Forelimb muscle (tissue), 1 donor: ENCODE data around the gene LRRC1. TPM values are rescaled to one million over a fixed set of nuclear protein-coding genes. Genes with fewer than 3 reads are reported as not detected.

Experiments used
- DNase-seq: peaks from one replicate; pipeline ENCODE4 v3.0.0-alpha.2; 2013; ENCODE audit warnings: low read depth
- polyA plus RNA-seq: library from polyadenylated mRNA; unstranded; fragments of 120-200 nt; gene quantifications from one replicate; pipeline ENCODE4 v1.2.1, GENCODE V29; 2013; ENCODE audit not compliant: insufficient read length

The LRRC1 gene
- polyA plus RNA-seq, 1 donor: 7.5 TPM

DNA sequence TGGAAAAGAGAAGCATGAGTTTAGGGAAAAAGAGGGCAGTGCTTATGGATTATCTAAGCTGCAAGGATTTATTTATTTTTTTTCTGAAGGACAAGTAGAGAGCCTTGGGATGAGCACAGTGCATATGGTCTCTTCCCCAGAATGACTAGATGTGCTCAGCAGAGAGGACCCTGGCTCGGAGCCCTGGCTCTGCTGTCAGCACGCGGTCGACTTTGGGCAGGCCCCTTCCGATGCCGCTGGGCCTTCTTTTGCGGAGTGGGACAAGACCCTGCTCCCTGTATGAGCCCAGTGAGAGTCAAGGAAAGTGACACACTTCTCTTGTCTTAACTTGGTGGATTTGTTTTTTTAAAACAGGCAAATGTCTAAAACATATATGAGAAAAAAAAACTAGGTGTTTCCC lies 51.4 kb downstream of the LRRC1 start:
- DNase-seq: no peak

DNA sequence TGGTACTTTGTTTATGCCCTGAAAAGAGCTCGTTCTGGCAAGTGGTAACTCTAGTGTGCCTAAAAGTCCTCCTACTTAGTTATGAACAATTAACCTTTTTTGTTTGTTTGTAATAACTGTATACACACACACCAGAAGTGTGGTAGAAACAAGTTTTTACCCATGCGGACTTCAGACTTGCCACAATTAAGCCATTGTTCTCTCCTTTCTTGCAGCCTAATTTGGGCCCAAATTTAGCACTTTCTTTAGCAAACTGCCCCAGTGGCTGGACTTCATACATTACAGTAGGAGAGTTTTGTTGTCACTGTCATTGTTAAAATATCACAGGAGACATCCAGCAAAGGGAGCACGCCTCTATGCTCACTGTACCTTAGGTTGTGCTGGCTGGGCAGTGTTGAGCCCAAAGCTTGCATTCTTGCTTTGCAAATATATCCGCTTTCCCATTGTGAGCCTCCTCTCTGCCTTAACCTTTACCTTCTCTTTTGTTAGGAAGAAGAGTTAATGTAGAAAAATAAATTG lies 53.0 kb downstream of the LRRC1 start:
- no peak for DNase-seq

DNA sequence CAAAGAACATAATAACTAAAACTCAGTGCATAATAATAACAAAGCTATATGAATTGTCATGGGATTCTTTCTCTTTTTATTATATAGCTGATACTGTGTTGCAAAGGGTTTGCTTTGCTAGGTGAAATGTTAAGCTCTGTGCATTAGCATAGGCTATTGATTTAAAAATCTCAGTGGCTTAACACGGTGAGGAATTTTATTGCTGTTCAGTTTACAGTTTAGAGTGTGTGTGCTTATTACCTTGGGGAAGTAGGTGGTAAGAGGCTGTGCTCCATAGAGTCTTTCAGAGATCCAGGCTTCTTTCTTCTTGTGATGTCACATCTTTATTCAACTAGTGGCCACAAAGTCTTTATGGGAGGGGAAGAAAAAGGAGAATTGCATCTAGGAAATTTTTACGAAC lies 55.7 kb downstream of the LRRC1 start:
- no peak for DNase-seq

DNA sequence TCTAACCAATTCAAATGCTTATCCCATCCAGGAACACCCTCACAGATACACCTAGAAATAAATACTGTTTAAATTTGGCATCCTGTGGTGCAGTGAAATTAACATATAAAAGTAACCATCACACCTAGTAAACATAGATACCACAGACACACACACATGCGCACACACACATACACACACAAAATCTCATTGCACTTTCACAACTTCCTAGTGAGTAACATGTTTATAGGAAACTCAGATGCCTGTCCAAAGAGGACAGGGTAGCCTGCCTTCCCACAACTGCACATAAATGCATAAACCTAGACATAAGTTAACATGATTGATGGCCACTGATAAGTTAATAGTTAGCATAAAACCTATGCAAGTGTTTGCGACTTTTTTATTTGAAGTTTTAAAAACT lies 56.8 kb downstream of the LRRC1 start:
- DNase-seq: no peak

DNA sequence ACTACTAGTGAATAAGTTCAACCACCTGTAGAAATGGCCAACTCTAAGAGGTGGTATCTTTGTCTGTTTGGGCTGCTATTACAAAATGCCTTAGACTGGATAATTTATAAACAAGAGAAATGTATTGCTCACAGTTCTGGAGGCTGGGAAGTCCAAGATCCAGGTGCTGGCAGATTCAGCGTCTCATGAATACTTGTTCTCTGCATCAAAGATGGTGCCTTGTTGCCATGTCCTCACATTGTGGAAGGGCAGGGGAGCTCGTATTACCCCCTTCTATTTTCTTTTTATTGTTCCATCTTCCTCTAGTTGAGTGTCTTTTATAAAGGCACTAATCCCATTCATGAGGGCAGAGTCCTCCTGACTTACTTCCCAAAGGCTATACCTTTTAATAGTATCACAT lies 58.0 kb downstream of the LRRC1 start:
- DNase-seq: no peak

DNA sequence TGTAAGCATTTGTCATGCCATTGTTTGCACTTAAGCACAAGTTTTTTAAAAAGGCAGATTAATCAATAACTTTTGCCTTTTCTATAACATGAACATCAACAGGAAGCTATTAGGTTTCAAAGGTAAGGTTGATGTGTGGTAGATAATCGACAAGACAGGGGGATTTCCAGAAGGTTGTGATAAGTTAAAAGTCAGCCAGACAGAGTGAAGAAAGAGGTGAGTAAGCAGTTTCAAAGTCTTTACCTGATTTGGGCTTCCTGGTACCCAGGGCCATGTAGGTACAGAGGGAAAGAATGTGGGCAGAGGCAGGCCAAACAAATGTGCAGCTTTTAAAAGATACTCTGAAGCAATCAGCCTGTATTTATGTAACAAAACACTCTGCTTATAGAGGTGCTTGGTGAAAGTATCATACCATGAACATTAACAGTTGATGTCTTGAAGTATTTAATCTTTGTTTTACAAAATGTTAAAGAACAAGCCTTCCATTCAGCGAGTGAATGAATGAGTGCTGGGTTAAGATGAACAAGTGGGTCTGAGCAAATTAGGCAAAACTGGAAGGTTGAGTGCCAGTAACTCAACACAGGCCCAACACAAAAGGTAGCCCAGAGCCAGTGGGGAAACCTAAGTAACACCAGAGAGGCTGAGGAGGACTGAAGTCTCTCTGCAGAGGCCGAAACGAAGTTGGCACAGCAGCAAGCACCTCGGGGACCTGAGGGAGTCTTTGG lies 60.2 kb downstream of the LRRC1 start:
- DNase-seq: no peak

DNA sequence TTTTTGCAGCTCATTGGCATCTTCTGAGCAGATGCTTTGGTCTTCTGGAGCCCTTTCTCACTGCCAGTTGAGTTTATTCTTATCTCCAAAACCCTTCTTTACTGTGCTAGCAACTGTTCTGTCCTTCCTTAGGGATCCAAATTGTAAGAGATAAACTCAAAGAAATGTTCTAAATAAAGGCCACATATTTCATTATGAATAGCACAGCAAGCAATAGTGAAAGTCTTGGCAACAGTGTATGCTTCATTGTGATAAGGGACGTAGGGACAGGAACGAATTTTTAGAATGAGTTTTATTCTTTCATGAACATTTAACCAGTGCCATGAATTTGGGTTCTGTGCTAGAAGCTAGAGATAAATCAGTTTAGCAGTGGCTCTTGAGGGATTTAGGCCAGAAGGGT lies 61.1 kb downstream of the LRRC1 start:
- no peak for DNase-seq

DNA sequence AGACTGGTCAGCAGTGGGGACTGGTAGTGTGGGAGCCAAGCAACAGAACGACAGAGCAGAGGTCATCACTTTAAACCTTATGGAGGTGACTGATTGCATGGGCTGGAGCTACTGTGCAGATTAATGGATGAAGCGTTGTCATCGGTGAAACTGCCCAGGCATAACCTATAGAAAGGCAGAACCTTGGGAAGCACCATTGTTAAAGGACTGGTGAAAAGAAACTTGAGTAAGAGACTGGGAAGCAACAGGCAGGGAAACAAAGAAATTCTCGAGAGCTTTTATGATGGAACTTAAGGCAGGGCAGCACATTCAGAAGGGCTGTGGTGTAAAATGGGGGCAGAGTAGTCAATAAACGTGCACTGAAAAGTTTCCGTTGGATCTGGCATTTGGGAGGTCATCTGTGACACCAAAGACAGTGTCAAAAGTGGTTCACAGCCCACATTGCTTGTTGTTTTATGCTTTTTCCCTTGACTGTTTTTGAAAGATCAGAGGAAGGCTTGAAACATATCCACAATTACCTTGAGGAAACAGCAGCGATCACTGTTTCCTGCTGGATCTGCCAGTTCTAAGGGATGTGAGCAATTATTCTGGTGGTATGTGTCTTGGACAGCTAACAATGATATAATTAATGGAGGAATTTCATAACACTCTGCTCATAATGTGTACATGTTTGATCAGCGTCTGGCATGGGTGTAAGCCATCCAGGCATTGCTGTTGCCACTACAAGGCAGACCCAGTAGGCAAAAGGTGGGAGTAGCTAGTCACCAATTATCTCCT lies 62.7 kb downstream of the LRRC1 start:
- DNase-seq: no peak

DNA sequence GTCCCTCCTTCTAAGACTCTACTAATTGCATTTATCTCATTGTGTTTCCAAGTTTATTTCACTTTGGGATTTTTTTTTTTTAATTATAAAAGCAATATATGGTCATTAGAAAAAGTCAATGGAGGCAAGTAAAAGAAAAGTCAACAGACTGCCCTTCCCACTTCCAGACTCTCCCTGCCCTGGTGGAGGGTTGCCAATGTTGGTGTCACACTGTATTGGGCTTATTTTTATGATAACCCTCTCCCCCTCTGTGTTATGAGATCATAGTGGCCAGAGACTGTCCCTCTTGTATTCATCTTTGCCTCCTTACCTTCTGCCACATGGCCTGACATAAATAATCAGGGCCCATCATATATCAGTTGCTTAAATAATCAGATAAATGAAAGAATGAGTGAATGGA lies 63.4 kb downstream of the LRRC1 start:
- no peak for DNase-seq

DNA sequence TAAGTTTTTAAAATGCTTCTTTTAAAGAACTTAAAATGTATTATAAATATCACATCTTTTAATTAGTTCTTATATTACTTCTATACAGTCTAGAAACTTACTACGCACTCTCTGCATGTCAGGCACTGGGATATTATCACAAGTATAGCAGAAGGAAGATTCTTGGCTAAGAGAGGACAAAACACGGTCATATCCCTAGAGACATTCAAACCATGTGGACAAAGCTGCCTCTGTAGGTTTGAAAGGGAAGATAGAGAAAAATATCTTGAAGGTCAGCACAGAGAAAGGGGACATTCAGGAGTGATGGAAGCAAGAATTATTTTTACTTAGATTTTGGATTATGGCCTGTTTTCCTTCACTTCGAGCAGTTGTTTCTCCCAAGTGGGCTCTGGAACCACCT lies 64.1 kb downstream of the LRRC1 start:
- DNase-seq: no peak

DNA sequence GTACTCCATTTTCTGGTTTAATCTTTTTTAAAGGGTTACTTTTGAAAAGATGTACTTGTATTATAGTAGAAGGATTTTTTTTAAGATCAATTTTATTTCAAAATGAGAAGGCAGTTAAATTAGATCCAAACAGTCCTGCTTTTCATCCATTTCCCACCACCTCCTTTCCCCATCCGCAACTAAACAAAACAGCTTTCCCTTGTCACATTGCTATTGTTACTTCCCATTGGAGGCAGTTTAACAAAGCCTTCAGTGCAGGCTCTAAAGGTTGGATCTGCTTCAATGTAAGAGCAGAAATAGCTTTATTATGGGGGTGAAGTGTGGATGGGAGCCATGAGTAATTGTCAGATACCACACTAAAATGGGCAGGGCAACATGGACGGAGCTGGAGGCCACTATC lies 65.7 kb downstream of the LRRC1 start:
- DNase-seq: no peak

DNA sequence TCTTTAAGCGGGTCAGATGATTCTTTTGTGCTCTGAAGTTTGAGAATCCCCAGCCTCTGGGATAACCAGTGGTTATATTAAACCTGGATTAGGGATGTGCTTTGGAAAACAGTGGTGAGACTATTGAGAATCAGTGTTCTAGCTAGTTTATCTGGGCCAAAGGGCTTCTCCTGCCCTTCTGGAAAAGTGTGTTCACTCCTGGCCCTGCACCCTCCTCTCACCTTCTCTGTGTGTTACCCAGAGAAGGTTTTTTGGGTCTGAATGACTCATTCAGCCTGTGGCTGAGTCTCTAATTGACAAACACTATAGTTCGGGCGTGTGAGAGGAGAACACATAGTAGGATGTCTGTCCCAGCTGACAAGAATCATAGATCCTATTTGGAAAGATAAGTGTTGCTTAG lies 66.7 kb downstream of the LRRC1 start:
- no peak for DNase-seq

DNA sequence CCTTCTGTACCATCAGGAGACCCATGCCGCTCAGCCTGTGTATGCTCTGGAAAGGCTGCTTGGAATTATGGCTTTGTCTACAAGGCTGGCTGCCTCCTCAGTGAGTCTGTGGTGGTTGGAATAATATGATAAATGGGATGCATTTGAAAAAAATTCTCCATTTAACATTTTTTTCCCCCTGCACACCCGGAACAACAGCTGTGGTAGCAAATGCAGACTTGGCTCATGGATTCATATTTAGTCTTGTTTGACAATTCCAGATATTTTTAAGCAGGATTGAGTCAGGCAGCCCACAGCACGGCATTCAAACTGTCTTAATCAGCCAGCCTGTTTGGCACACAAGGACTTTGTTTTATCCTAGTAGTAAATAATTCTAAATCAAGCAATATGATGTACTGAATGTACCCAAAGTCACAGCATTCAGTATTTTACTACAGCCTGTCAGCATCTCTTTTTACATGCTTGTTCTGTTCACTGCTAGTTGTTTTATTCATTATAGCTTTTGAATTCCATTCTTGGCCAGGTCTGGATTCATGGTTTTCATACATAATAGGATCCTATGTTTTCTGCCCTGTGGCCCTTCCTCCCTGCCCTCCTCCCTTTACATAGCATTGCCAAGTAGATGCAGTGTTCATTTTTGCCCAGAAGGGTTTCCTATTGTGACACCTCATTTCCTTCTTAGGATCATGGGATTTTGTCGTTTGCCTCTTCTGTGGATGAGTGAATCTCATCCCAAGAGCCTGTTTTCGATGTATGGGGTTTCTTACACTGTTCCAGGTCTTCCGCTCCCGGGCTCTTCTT lies 68.1 kb downstream of the LRRC1 start:
- peak; percentile 25 for DNase-seq

DNA sequence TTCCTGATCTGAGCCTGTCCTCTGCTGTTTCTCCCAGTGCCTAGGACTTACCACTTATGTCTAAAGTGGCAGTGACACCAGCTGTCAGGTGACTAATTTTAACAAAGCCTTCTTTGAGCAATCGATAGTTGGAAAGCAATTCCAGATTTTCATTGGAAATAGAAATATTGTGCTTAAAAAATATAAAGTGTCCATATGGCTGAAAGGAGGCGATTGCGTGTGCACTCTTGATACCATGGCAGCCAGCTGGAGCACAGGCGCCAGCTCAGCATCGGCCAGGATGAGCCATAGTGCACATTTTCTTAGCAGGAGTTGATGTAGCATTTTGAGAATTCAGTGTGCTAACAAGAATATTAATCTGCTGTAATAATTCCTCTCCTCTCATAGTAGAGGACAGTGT lies 70.0 kb downstream of the LRRC1 start:
- DNase-seq: no peak

DNA sequence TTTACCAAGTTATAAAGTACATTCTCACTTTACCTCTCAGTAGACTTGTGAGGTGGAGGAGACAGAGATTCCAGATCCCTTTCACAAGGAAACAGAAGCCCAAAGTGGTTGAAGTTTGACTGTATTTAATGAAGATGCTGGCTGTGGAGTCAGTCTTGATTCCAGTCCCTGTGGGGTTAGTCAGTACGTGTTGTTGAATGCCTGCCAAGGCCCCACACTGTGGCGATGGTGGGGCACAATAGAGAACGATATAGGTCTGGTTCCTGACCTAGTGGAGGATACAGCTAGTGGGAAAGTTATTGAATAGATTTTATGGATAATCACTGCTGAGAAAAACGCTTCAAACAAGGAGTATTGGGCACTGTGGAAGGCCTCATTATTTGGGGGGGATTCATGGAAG lies 71.4 kb downstream of the LRRC1 start:
- DNase-seq: no peak

DNA sequence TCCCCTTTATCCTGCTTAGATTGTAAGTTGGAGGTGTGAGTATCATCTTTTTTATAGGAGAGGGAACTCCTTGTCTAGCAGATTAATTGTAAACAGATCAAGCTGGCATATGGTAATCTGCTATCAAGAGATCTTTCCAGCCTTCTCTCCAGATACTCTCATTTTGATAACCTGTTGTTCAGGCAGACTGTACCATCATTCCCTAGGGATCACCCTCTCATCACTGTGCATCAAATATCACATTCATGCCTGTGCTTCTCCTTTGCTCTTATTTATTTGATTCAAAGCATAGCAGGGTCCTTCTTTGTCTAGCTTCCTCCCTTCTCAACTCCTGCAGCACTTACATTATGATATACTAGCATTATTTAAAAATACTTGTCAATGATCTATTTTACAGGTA lies 73.8 kb downstream of the LRRC1 start:
- no peak for DNase-seq

DNA sequence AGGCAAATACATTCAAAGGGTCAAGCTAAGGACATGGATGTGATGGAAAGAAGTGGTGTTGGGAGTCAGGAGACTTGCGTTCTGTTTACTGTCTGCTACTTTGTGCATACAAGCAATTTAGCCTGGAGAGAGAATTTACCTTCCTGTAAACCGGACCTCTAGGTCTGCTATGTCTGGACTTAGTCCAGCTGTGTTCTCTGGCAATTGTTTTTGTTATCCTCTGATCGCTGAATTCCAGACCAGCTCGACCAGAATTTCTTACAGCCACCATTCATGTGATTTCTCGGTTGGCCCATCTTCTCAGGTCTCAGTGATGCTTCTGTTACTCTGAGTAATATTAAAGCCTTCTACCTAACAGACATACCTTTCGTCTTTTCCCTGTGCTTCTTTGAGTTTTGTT lies 75.2 kb downstream of the LRRC1 start:
- no peak for DNase-seq

DNA sequence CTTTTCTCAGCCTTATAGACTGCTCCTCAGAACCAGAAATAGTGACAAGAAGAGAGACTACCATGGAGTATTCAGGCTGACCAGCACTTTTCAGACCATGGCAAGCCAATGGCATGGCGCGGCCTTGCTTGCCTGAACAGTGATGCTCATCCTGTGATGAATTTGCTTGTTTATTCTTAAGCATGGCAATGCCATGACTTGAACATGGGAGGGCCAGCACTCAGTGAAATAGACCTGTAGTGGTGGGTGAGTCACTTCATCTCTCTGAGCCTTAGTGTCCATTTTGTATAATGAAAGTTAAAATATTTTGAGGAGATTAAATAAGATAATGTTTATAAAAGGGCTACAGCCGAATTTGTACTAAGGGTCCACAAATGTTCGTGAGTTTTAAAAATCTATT lies 79.1 kb downstream of the LRRC1 start:
- no peak for DNase-seq

DNA sequence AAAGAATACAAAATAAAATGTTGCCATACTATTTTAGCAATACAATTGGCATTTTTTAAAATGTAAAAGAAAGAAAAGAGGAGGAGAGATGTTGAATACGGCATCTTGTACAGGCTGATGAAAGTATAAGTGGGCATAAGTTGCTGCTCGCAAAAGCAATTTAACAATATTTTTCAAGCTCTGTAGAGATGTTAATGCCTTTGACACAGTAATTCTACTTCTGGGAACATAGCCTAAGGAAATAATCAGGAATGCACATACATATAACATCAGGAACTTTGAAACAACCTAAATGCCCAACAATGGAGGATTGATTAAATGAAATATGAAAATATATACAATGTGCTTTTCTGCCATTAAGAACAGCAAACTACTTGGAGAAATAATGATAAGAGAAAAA lies 80.2 kb downstream of the LRRC1 start:
- no peak for DNase-seq

DNA sequence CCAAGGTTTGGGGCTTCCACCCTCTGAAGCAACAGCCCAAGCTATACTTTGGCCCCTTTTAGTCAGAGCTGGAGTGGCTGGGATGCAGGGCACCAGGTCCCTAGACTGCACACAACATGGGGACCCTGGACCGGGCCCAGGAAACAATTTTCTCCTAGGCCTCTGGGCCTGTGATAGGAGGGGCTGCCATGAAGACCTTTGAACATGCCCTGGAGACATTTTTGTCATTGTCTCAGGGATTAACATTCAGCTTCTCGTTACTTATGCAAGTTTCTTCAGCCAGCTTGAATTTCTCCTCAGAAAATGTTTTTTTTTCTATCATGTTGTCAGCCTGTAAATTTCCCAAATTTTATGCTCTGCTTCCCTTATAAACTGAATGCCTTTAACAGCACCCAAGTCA lies 82.3 kb downstream of the LRRC1 start:
- DNase-seq: no peak

DNA sequence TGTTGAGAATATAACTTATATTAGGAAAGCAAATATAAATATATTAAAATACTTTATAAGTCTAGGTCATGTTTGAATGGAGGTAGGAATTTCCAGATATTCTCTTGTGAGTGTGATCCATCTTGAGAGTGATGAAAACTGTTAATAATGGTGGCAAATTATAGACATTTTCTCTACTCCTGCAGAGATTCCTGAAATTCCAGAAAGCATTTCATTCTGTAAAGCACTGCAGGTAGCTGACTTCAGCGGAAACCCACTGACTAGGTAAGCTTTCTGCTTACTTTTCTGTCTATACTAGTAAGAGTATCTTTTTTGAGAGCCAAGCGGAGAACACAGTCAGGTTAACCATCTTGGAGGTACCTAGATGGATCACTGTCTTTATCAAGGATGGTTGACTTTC lies 84.0 kb downstream of the LRRC1 start:
- DNase-seq: no peak

DNA sequence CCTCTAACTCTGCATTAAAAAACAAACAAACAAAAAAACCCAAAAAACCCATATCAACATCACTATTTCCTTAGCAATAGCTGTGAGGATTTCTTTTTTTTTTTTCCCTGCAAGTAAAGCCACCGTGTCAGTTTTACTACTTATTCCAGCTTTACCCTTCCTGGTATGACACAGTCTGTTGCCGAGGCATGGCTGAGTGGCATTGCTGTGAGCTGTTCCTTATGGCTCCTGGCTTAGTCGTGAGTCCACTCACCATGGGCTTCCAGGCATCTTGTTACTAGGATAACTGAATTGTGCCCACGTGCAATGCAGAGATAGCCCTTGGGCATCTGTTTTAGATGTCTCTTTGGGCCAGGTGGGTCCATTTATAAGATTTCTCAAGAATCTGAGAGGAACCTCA lies 84.8 kb downstream of the LRRC1 start:
- no peak for DNase-seq

DNA sequence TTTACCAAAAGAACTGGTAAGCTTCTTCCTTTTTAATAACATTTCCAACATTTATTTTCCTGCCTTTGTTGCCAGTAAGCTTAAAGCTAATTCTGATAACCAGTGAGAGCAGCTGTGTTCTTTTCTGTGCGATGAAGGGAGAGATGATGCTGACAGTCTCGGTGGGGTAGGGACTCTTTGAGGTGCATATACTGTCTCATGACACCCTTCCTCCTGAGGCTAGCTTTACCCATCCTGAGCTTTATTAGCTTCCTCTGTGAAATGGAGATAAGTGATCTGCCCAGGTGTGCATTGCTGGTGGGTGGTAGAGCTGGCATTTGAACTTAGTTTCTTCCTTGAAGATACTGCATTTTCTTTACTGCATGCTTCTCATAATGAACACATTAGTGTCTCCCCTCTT lies 92.5 kb downstream of the LRRC1 start:
- DNase-seq: no peak
